CD4-positive, alpha-beta T cell (primary cell): ENCODE measurements around the gene SHISA9. TPM values are rescaled to one million over a fixed set of nuclear protein-coding genes. Genes with fewer than 3 reads are reported as not detected.

Experiments
- ATAC-seq: fragments of 200-7000 bp; cut with Tn5 transposase; one replicate; pipeline ENCODE4 v1.10.0; 2022; ENCODE audit warnings: mild to moderate bottlenecking; ENCODE audit not compliant: poor library complexity
- CTCF ChIA-PET: fragments of 350-600 bp; sonication (Branson Sonifier 250); formaldehyde crosslinking; loops from one replicate; lab custom pipeline; 2021; ENCODE audit warnings: antibody characterized with exemption, inconsistent platforms; lab: Charles Lee
- POLR2A ChIA-PET: fragments of 350-600 bp; sonication (Branson Sonifier 250); formaldehyde crosslinking; loops from one replicate; lab custom pipeline; 2021; ENCODE audit warnings: antibody characterized with exemption, inconsistent platforms; lab: Charles Lee
- DNase-seq, 14 experiments: peaks; one replicate each; pipeline ENCODE4 v3.0.0-alpha.2; 2013 to 2020; ENCODE audit warnings: mixed read lengths in 2 of 14
- H3K27ac ChIP-seq, 2 donors: one replicate each; pipeline versions ENCODE4 v1.5.1 to v1.7.0; 2013; ENCODE audit warnings: low read length in 2 of 2, low read depth in 1 of 2, mild to moderate bottlenecking in 1 of 2
- H3K27me3 ChIP-seq, 2 experiments: 1 replicate in 1 of 2; 2 replicates in 1 of 2; pipeline versions ENCODE4 v1.6.1 to v1.7.0; 2013; ENCODE audit warnings: low read length in 2 of 2, control low read depth in 1 of 2, mild to moderate bottlenecking in 1 of 2, moderate library complexity in 1 of 2; ENCODE audit not compliant: insufficient read depth in 2 of 2, control insufficient read depth in 1 of 2
- H3K36me3 ChIP-seq: one replicate; pipeline ENCODE4 v1.6.1; 2013; ENCODE audit warnings: low read length, control low read depth; ENCODE audit not compliant: insufficient read depth
- H3K4me1 ChIP-seq: one replicate; pipeline ENCODE4 v1.6.1; 2013; ENCODE audit warnings: low read length, control low read depth; ENCODE audit not compliant: insufficient read depth
- H3K4me3 ChIP-seq: one replicate; pipeline ENCODE4 v1.5.1; 2013; ENCODE audit warnings: mild to moderate bottlenecking, low read length, moderate library complexity
- H3K9me3 ChIP-seq, 2 experiments: 1 replicate in 1 of 2; 2 replicates in 1 of 2; pipeline versions ENCODE4 v1.6.1 to v1.7.0; 2013; ENCODE audit warnings: low read length in 2 of 2, mild to moderate bottlenecking in 2 of 2, control low read depth in 1 of 2, moderate library complexity in 1 of 2; ENCODE audit not compliant: control insufficient read depth in 1 of 2, insufficient read depth in 1 of 2
- H3K27ac Mint-ChIP-seq: one replicate; pipeline ENCODE4 v1.8.0; 2020; ENCODE audit warnings: mixed read lengths
- H3K27me3 Mint-ChIP-seq: one replicate; pipeline ENCODE4 v1.8.0; 2021; ENCODE audit warnings: mixed read lengths
- H3K36me3 Mint-ChIP-seq: one replicate; pipeline ENCODE4 v1.8.0; 2021; ENCODE audit warnings: low read depth, mixed read lengths
- H3K4me1 Mint-ChIP-seq: one replicate; pipeline ENCODE4 v1.8.0; 2021; ENCODE audit warnings: low read depth, mixed read lengths
- H3K4me3 Mint-ChIP-seq: one replicate; pipeline ENCODE4 v1.8.0; 2020; ENCODE audit warnings: mild to moderate bottlenecking, mixed read lengths
- H3K9me3 Mint-ChIP-seq: one replicate; pipeline ENCODE4 v1.8.0; 2020; ENCODE audit warnings: mixed read lengths
- CTCF ChIP-seq: fragments of 200-600 bp; IDR thresholded peaks from one replicate; pipeline ENCODE4 v1.8.0; 2022; ENCODE audit warnings: antibody characterized with exemption, mild to moderate bottlenecking
- intact Hi-C, 2 experiments: fragments of 100-400 bp; cut with DNase I in 1 of 2; cut with micrococcal nuclease in 1 of 2; formaldehyde crosslinking; loops; one replicate each; pipeline versions ENCODE4 v1.15.1 to v1.9.0; 2023 to 2025; cut with DNase I, micrococcal nuclease
- total RNA-seq, 174 experiments: library from RNA in 2 of 174; stranded (reverse) in 2 of 174; gene quantifications; one replicate each; pipeline ENCODE4 v1.2.3 and lab custom pipeline; 2021 to 2026

SHISA9 gene
- total RNA-seq, 2 experiments from 2014 or later = not detected

GRCh38 chr16:13176711-13177110 lies 275.3 kb downstream of the SHISA9 start:
- Histone ChIP-seq H3K27ac (no peak overlapping the region), H3K4me1 (no peaks in the 10 kb centered on the region), H3K4me3 (no peak overlapping the region), H3K36me3 (no peaks in the 10 kb centered on the region), H3K27me3 (no peaks in the 10 kb centered on the region), H3K9me3 (peaks cover 0 to 4% of the 10 kb centered on the region in 2 experiments)
- CTCF ChIA-PET = no interaction called here
- ATAC-seq (no peak), DNase-seq (no peak)
- Mint-ChIP-seq H3K9me3 (peaks cover 11% of the 10 kb centered on the region), H3K4me1 (no peaks in the 10 kb centered on the region), H3K27ac (no peak overlapping the region), H3K4me3 (no peak overlapping the region), H3K36me3 (no peaks in the 10 kb centered on the region), H3K27me3 (peaks cover 14% of the 10 kb centered on the region)
- POLR2A ChIA-PET = no interaction called here
- intact Hi-C loops = no loop called here
- TF ChIP-seq CTCF = no peak

DNA sequence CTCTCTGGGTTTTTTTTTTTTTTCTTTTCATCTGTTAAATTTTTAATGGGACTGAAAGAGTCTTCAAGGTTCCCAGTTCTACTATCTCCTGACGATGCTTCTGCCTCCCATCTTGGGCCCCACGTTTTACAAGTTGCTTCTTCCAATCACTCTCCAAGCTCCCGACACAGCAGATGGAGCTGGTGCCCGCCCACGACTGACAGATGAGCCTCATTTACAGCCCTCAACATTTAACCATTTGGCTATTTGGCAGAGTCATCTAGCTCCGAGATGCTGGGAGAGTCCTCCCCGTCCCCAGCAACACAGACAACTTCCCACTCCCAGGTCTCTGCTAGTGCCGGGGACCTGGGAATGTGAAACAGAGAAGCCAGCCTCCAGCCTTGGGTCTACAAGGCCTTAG lies 276.9 kb downstream of the SHISA9 start:
- DNase-seq = no peak
- intact Hi-C loops = no loop called here
- no peak for TF ChIP-seq CTCF
- no peak overlapping the region for H3K27ac Mint-ChIP-seq
- H3K4me1 Mint-ChIP-seq = no peaks in the 10 kb centered on the region
- no peak overlapping the region for H3K27ac ChIP-seq
- peaks cover 14% of the 10 kb centered on the region for H3K27me3 Mint-ChIP-seq
- ChIA-PET CTCF (no interaction called here), POLR2A (no interaction called here)
- peaks cover 7% of the 10 kb centered on the region for H3K9me3 Mint-ChIP-seq
- H3K36me3 Mint-ChIP-seq = no peaks in the 10 kb centered on the region
- H3K36me3 ChIP-seq = no peaks in the 10 kb centered on the region
- H3K4me1 ChIP-seq = no peaks in the 10 kb centered on the region
- no peaks in the 10 kb centered on the region for H3K27me3 ChIP-seq
- no peak overlapping the region for H3K4me3 Mint-ChIP-seq
- ATAC-seq = no peak
- H3K4me3 ChIP-seq = no peak overlapping the region
- peaks cover 0 to 4% of the 10 kb centered on the region in 2 experiments for H3K9me3 ChIP-seq

GRCh38 chr16:13181432-13181831 lies 280.0 kb downstream of the SHISA9 start:
- H3K9me3 Mint-ChIP-seq = peaks cover 9% of the 10 kb centered on the region
- H3K4me3 Mint-ChIP-seq = no peak overlapping the region
- ATAC-seq (no peak), DNase-seq (no peak)
- no peaks in the 10 kb centered on the region for H3K36me3 Mint-ChIP-seq
- Histone ChIP-seq H3K4me1 (no peaks in the 10 kb centered on the region), H3K27ac (no peak overlapping the region), H3K27me3 (no peaks in the 10 kb centered on the region), H3K4me3 (no peak overlapping the region), H3K9me3 (peaks cover 0 to 4% of the 10 kb centered on the region in 2 experiments), H3K36me3 (no peaks in the 10 kb centered on the region)
- H3K4me1 Mint-ChIP-seq = no peaks in the 10 kb centered on the region
- TF ChIP-seq CTCF = no peak
- H3K27me3 Mint-ChIP-seq = peaks cover 8% of the 10 kb centered on the region
- H3K27ac Mint-ChIP-seq = no peak overlapping the region
- ChIA-PET POLR2A (no interaction called here), CTCF (no interaction called here)
- intact Hi-C loops = no loop called here
